ENCODE results near the gene SMG6.

The SMG6 gene

DNA sequence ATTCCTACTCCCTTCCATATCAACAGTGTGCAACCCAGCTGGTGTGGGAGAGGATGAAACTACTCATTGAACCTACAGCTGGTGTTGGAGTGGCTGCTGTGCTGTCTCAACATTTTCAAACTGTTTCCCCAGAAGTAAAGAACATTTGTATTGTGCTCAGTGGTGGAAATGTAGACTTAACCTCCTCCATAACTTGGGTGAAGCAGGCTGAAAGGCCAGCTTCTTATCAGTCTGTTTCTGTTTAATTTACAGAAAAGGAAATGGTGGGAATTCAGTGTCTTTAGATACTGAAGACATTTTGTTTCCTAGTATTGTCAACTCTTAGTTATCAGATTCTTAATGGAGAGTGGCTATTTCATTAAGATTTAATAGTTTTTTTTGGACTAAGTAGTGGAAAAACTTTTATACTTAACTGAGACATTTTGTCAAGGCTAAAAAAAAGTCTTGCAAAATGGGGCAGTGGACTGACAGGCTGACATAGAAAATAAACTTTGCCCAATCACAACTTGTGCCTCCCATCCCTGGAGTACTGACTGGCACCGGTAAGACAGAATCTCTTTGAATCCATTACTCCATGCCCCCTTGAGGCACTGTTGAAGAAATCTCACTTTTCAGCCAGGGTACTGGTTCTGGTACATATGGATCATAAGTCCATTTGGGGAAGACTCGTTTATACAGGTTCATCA, 20.2 kb upstream of the SMG6 start:
- TF ChIP-seq, protein P1, sequence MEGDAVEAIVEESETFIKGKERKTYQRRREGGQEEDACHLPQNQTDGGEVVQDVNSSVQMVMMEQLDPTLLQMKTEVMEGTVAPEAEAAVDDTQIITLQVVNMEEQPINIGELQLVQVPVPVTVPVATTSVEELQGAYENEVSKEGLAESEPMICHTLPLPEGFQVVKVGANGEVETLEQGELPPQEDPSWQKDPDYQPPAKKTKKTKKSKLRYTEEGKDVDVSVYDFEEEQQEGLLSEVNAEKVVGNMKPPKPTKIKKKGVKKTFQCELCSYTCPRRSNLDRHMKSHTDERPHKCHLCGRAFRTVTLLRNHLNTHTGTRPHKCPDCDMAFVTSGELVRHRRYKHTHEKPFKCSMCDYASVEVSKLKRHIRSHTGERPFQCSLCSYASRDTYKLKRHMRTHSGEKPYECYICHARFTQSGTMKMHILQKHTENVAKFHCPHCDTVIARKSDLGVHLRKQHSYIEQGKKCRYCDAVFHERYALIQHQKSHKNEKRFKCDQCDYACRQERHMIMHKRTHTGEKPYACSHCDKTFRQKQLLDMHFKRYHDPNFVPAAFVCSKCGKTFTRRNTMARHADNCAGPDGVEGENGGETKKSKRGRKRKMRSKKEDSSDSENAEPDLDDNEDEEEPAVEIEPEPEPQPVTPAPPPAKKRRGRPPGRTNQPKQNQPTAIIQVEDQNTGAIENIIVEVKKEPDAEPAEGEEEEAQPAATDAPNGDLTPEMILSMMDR (IDR thresholded peaks at IDR 0.05; ENCODE audit: insufficient read depth, low read length, poor library complexity, severe bottlenecking) = no peak
- no peak for TF ChIP-seq EZH2phosphoT487 (conservative IDR thresholded peaks at IDR 0.05; ENCODE audit: low read length)
- Histone ChIP-seq H3K79me2 (ENCODE audit: insufficient read depth, low read length) (peaks cover 3% of the 10 kb centered on the region; the same call in 1 of the 2 replicates), H3K4me2 (ENCODE audit: low read depth, low read length, poor library complexity, severe bottlenecking) (no peak overlapping the region), H3K27ac (ENCODE audit: low read depth, low read length) (no peak overlapping the region), H2AFZ (ENCODE audit: low read depth, low read length, severe bottlenecking) (no peak overlapping the region), H3K9ac (ENCODE audit: low read length) (no peak overlapping the region), H3K9me2 (replicated peaks; ENCODE audit: insufficient read depth, low read length) (no peaks in the 10 kb centered on the region), H3K9me3 (ENCODE audit: insufficient read depth, low read length) (no peaks in the 10 kb centered on the region), H3K4me3 (ENCODE audit: insufficient read depth, low read length, poor library complexity, severe bottlenecking) (no peak overlapping the region), H3F3A (ENCODE audit: insufficient read depth) (peaks cover 32% of the 10 kb centered on the region), H3K36me3 (ENCODE audit: low read length) (peaks cover 43% of the 10 kb centered on the region), H4K20me1 (ENCODE audit: low read depth, low read length) (peaks cover 6% of the 10 kb centered on the region), H3K27me3 (ENCODE audit: low read length) (no peaks in the 10 kb centered on the region)

- Histone ChIP-seq H3K9me2 (replicated peaks; ENCODE audit: insufficient read depth, low read length) (no peaks in the 10 kb centered on the region), H3K27me3 (ENCODE audit: low read length) (no peaks in the 10 kb centered on the region), H3K9ac (ENCODE audit: low read length) (no peak overlapping the region), H3K4me2 (ENCODE audit: low read depth, low read length, poor library complexity, severe bottlenecking) (no peak overlapping the region), H4K20me1 (ENCODE audit: low read depth, low read length) (no peaks in the 10 kb centered on the region; the same call in 1 of the 2 replicates), H3K36me3 (ENCODE audit: low read length) (peaks cover 33% of the 10 kb centered on the region), H3K4me3 (ENCODE audit: insufficient read depth, low read length, poor library complexity, severe bottlenecking) (no peak overlapping the region), H3K27ac (ENCODE audit: low read depth, low read length) (no peak overlapping the region), H3F3A (ENCODE audit: insufficient read depth) (peaks cover 35% of the 10 kb centered on the region), H3K79me2 (ENCODE audit: insufficient read depth, low read length) (no peaks in the 10 kb centered on the region), H3K9me3 (ENCODE audit: insufficient read depth, low read length) (no peaks in the 10 kb centered on the region), H2AFZ (ENCODE audit: low read depth, low read length, severe bottlenecking) (no peak overlapping the region)
- TF ChIP-seq, protein P1 (IDR thresholded peaks at IDR 0.05; ENCODE audit: insufficient read depth, low read length, poor library complexity, severe bottlenecking) = no peak
- no peak for TF ChIP-seq EZH2phosphoT487 (conservative IDR thresholded peaks at IDR 0.05; ENCODE audit: low read length)
These were observed 17.8 kb upstream of the SMG6 start for GRCh38 chr17:2321399-2321798.

GRCh38 chr17:2319051-2319450, 15.5 kb upstream of the SMG6 start:
- Histone ChIP-seq H2AFZ (ENCODE audit: low read depth, low read length, severe bottlenecking) (no peak overlapping the region), H3K79me2 (ENCODE audit: insufficient read depth, low read length) (no peaks in the 10 kb centered on the region), H3K4me3 (ENCODE audit: insufficient read depth, low read length, poor library complexity, severe bottlenecking) (no peak overlapping the region), H3K9me3 (ENCODE audit: insufficient read depth, low read length) (no peaks in the 10 kb centered on the region), H3K27me3 (ENCODE audit: low read length) (no peaks in the 10 kb centered on the region), H3K9ac (ENCODE audit: low read length) (no peak overlapping the region), H4K20me1 (ENCODE audit: low read depth, low read length) (no peaks in the 10 kb centered on the region), H3F3A (ENCODE audit: insufficient read depth) (peaks cover 40% of the 10 kb centered on the region), H3K36me3 (ENCODE audit: low read length) (peaks cover 14% of the 10 kb centered on the region), H3K4me2 (ENCODE audit: low read depth, low read length, poor library complexity, severe bottlenecking) (no peak overlapping the region), H3K9me2 (replicated peaks; ENCODE audit: insufficient read depth, low read length) (no peaks in the 10 kb centered on the region), H3K27ac (ENCODE audit: low read depth, low read length) (no peak overlapping the region)
- TF ChIP-seq EZH2phosphoT487 (conservative IDR thresholded peaks at IDR 0.05; ENCODE audit: low read length) = no peak
- TF ChIP-seq, protein P1 (IDR thresholded peaks at IDR 0.05; ENCODE audit: insufficient read depth, low read length, poor library complexity, severe bottlenecking) = no peak
